Heart right ventricle (tissue), 16 donors: ENCODE results near the gene DOCK3. TPM values are rescaled to one million over a fixed set of nuclear protein-coding genes. Genes with fewer than 3 reads are reported as not detected.
"Not testable (repeated sequence)": the region's sequence is repeated elsewhere in the genome, so short reads cannot be mapped to it uniquely, and the experiment has no call there.

Experiments
- ATAC-seq, 8 donors: fragments of 200-7000 bp; cut with Tn5 transposase; one replicate each; pipeline ENCODE4 v1.9.1; 2020; ENCODE audit warnings: mild to moderate bottlenecking in 8 of 8, moderate library complexity in 8 of 8, moderate number of reproducible peaks in 1 of 8
- DNase-seq, 2 donors: peaks; one replicate each; pipeline ENCODE4 v3.0.0-alpha.2; 2020
- H3K27ac ChIP-seq, 10 donors: fragments of 200-600 bp; sonication (generic) in 2 of 10; one replicate each; pipeline versions ENCODE4 v1.5.0 to v1.8.0; 2020 to 2022; ENCODE audit warnings: mild to moderate bottlenecking in 3 of 10
- H3K27me3 ChIP-seq, 7 donors: fragments of 200-600 bp; one replicate each; pipeline ENCODE4 v1.8.0; 2021 to 2022; ENCODE audit warnings: mild to moderate bottlenecking in 2 of 7
- H3K36me3 ChIP-seq, 9 donors: fragments of 200-600 bp; sonication (generic) in 1 of 9; one replicate each; pipeline versions ENCODE4 v1.5.0 to v1.8.0; 2020 to 2022; ENCODE audit warnings: mild to moderate bottlenecking in 2 of 9
- H3K4me1 ChIP-seq, 9 donors: fragments of 200-600 bp; sonication (generic) in 1 of 9; one replicate each; pipeline versions ENCODE4 v1.5.0 to v1.8.0; 2020 to 2022; ENCODE audit warnings: mild to moderate bottlenecking in 4 of 9
- H3K4me3 ChIP-seq, 10 donors: fragments of 200-600 bp; sonication (generic) in 2 of 10; one replicate each; pipeline versions ENCODE4 v1.5.0 to v1.8.0; 2020 to 2022; ENCODE audit warnings: mild to moderate bottlenecking in 7 of 10, moderate library complexity in 2 of 10
- H3K9me3 ChIP-seq, 11 donors: fragments of 200-600 bp in 10 of 11; sonication (generic) in 2 of 11; one replicate each; pipeline versions ENCODE4 v1.5.0 to v1.8.0; 2013 to 2022; ENCODE audit warnings: mild to moderate bottlenecking in 2 of 11, control low read depth in 1 of 11, moderate library complexity in 1 of 11
- CTCF ChIP-seq, 9 donors: fragments of 200-600 bp; sonication (generic) in 2 of 9; IDR thresholded peaks; one replicate each; pipeline versions ENCODE4 v1.5.0 to v1.8.0; 2021 to 2022; ENCODE audit warnings: antibody characterized with exemption in 9 of 9, mild to moderate bottlenecking in 5 of 9, moderate library complexity in 1 of 9
- WGBS, 2 donors: extraction: QIAGEN DNeasy Blood & Tissue Kit; methylation state at CpG; one replicate each; pipeline ENCODE4 v1.1.7; 2013; ENCODE audit warnings: inconsistent platforms in 1 of 2; 5-methylcytosine and 5-hydroxymethylcytosine counted together
- intact Hi-C, 10 donors: fragments of 100-400 bp; cut with DNase I; formaldehyde crosslinking; loops; one replicate each; pipeline versions ENCODE4 v1.11.1 to v1.14.2; 2022
- polyA plus RNA-seq, 2 donors: library from polyadenylated mRNA; stranded (reverse); fragments of 200-250 nt; gene quantifications; one replicate each; pipeline ENCODE4 v1.2.3, GENCODE V29; 2013
- total RNA-seq, 10 donors: library from RNA; stranded (reverse); fragmentation: NEBNext Ultra II Directional in 3 of 10; extraction: Animal tissue kit (Norgen Biotek cat#: 25700) in 3 of 10; gene quantifications; one replicate each; pipeline versions ENCODE4 v1.2.1 to v1.2.4, GENCODE V29; 2021 to 2023
- donor health status: Arrhythmogenic right ventricular cardiomyopathy.
- donor health status: ischemic (EF 13 %, LVEDD 7.1; RV severe dilation, severe dysfunction).
- donor health status: healthy with polysubstance abuse.
- donor health status: DM: no; HTN: yes; CAD: no.
- donor health status: DM: no; HTN: no; CAD: no.
- donor health status: ischemic (EF 25% LVEDD 6.9; RV normal size, moderate dysfunction).
- donor health status: ischemic (EF 25% LVEDD 5.7; RV mildly dilated, moderate dysfunction).
- donor health status: healthy.
- donor health status: DM: yes; HTN: yes; CAD: no.
- donor health status: Ischemic cardiomyopathy.
- donor health status: ischemic (EF 35%, LVEDD 5.7; RV mildly dilated, moderate dysfunction).
- donor health status: nonischemic (EF 11% LVEDD 7.7; RV severe dilation, severe dysfunction).
- donor health status: DM: yes; HTN: yes; CAD: no.
- donor health status: PGD.
- donor health status: ischemic (EF 29% LVEDD 5.4; RV normal size, mild dysfunction).
- donor health status: nonischemic (EF 23%, LVEDD 6.1; RV moderate dilation, normal function).

The DOCK3 gene
- total and polyA plus RNA-seq, 12 donors = 1.2 to 6.6 (median 4.7) TPM

GRCh38 chr3:50961386-50961785 is 286.7 kb downstream of the DOCK3 start:
- WGBS, 2 donors = 60 to 63% methylated on average over 1 of the region's 1 CpG
- H3K27ac ChIP-seq = no peak overlapping the region
- H3K4me3 ChIP-seq = no peak overlapping the region
- intact Hi-C loops = loop anchor here in 1 of 10 donors (10.0 kb wide), 1 partner anchor 413 kb away; no protein-coding TSS in a partner anchor
- TF ChIP-seq CTCF (IDR thresholded peaks at IDR 0.05) = no peak
- H3K4me1 ChIP-seq = no peaks in the 10 kb centered on the region
- no peaks in the 10 kb centered on the region for H3K27me3 ChIP-seq
- no peaks in the 10 kb centered on the region for H3K36me3 ChIP-seq
- DNase-seq (no peak), ATAC-seq (no peak)
- H3K9me3 ChIP-seq = no peaks in the 10 kb centered on the region

GRCh38 chr3:50971487-50971924 is 296.8 kb downstream of the DOCK3 start:
- Histone ChIP-seq H3K36me3 (no peaks in the 10 kb centered on the region), H3K27me3 (no peaks in the 10 kb centered on the region), H3K27ac (no peak overlapping the region), H3K4me3 (no peak overlapping the region), H3K9me3 (peaks cover 0 to 25% (median 0%) of the 10 kb centered on the region in 11 donors), H3K4me1 (peaks cover 0 to 4% (median 0%) of the 10 kb centered on the region in 9 donors)
- no peak for DNase-seq
- peak; percentile 41 to 80 (median 62) for TF ChIP-seq CTCF (IDR thresholded peaks at IDR 0.05)
- ATAC-seq = peak in 6 of 8 donors; percentile 31 to 71 (median 49)
- intact Hi-C loops = loop anchor here in 2 of 10 donors (5.0 to 10.0 kb wide), 2 partner anchors 401 to 403 kb away; no protein-coding TSS in a partner anchor
- WGBS, 2 donors = 9 to 14% methylated on average over 3 of the region's 3 CpGs

- intact Hi-C loops = loop anchor here in 2 of 10 donors (5.0 to 10.0 kb wide), 2 partner anchors 400 to 403 kb away; no protein-coding TSS in a partner anchor
- no peak overlapping the region for H3K27ac ChIP-seq
- no peak overlapping the region for H3K4me3 ChIP-seq
- no peak for DNase-seq
- 92 to 93% methylated on average over 2 of the region's 2 CpGs for WGBS, 2 donors
- no peaks in the 10 kb centered on the region for H3K36me3 ChIP-seq
- peaks cover 0 to 25% (median 0%) of the 10 kb centered on the region in 11 donors for H3K9me3 ChIP-seq
- TF ChIP-seq CTCF (IDR thresholded peaks at IDR 0.05) = no peak
- no peaks in the 10 kb centered on the region for H3K27me3 ChIP-seq
- ATAC-seq = peak in 1 of 8 donors; percentile 10
- peaks cover 0 to 4% (median 0%) of the 10 kb centered on the region in 9 donors for H3K4me1 ChIP-seq
Measured at GRCh38 chr3:50972029-50972428, 297.3 kb downstream of the DOCK3 start.

- not testable (repeated sequence) for H3K27ac ChIP-seq, H3K4me1 ChIP-seq, ATAC-seq, H3K4me3 ChIP-seq, DNase-seq, H3K27me3 ChIP-seq, H3K9me3 ChIP-seq, H3K36me3 ChIP-seq
- intact Hi-C loops = loop anchor here in 1 of 10 donors (10.0 kb wide), 1 partner anchor 396 kb away; no protein-coding TSS in a partner anchor
- 76 to 83% methylated on average over 14 to 18 of the region's 18 CpGs for WGBS, 2 donors
Measured at GRCh38 chr3:50978586-50978985, 303.9 kb downstream of the DOCK3 start.

- no peak for TF ChIP-seq CTCF (IDR thresholded peaks at IDR 0.05)
- 95 to 96% methylated on average over 12 to 14 of the region's 15 CpGs for WGBS, 2 donors
- H3K27ac ChIP-seq = no peak overlapping the region
- H3K4me1 ChIP-seq = no peaks in the 10 kb centered on the region
- H3K36me3 ChIP-seq = no peaks in the 10 kb centered on the region
- H3K9me3 ChIP-seq = no peaks in the 10 kb centered on the region
- intact Hi-C loops = loop anchor here in 1 of 10 donors (10.0 kb wide), 1 partner anchor 396 kb away; no protein-coding TSS in a partner anchor
- H3K27me3 ChIP-seq = no peaks in the 10 kb centered on the region
- DNase-seq (no peak), ATAC-seq (no peak)
- no peak overlapping the region for H3K4me3 ChIP-seq
Measured at GRCh38 chr3:50978991-50979667, 304.4 kb downstream of the DOCK3 start.
